Measurements from ENCODE around the gene GOLGA6L2. TPM values are rescaled to one million over a fixed set of nuclear protein-coding genes. Genes with fewer than 3 reads are reported as not detected.
A peak's percentile ranks its signal among the peaks of the same experiment; 100 is the strongest.

Gene GOLGA6L2
- total RNA-seq, 4 donors from 2014 or later = not detected

DNA sequence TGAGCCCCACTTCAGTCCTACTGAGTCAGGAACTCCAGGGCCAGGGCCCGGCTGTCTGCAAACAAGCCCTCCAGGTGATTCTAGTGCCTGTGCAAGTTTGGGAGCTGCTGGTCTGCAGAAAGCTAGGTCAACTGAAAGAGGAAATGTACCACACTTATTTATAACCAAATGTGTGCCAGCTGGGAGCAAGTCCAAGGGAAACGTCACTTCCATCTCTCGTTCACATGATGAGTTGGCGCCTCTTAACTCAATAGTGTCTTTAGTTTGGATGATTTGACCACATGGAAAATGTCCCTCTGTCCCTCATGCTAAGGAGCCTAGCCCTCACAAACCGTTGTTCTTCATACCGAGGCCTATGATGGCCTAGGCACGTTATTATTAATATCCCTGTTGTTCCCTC lies 49.3 kb downstream of the GOLGA6L2 start:
- 78% methylated on average over 7 of the region's 7 CpGs for WGBS
- TF ChIP-seq, protein P1, sequence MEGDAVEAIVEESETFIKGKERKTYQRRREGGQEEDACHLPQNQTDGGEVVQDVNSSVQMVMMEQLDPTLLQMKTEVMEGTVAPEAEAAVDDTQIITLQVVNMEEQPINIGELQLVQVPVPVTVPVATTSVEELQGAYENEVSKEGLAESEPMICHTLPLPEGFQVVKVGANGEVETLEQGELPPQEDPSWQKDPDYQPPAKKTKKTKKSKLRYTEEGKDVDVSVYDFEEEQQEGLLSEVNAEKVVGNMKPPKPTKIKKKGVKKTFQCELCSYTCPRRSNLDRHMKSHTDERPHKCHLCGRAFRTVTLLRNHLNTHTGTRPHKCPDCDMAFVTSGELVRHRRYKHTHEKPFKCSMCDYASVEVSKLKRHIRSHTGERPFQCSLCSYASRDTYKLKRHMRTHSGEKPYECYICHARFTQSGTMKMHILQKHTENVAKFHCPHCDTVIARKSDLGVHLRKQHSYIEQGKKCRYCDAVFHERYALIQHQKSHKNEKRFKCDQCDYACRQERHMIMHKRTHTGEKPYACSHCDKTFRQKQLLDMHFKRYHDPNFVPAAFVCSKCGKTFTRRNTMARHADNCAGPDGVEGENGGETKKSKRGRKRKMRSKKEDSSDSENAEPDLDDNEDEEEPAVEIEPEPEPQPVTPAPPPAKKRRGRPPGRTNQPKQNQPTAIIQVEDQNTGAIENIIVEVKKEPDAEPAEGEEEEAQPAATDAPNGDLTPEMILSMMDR (IDR thresholded peaks at IDR 0.05) = no peak
- TF ChIP-seq POLR2AphosphoS5 (IDR thresholded peaks at IDR 0.05) (no peak), EP300 (IDR thresholded peaks at IDR 0.05) (no peak), POLR2A (IDR thresholded peaks at IDR 0.05; ENCODE audit: low read depth) (no peak)

DNA sequence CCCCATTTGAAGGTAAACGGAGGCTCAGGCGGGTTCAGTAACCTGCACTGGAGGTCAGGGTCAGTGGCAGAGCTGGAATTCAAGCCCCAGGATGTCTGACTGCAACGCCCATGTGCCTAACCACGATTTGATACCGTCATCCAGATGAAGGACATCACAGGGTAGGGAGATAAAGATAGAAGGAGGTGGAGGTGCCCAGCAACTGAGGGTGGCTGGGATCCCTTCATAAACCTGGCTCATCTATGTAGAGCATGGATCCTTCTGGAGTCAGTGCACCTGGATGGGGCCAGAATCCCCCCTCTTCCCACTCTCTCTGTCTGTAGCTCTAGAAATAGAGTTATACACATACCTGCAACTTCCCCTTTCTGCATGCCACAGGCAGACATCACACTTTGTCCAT lies 51.2 kb downstream of the GOLGA6L2 start:
- Histone ChIP-seq H3K27me3 (peaks cover 0 to 24% (median 0%) of the 10 kb centered on the region in 4 donors), H3K9me3 (no peaks in the 10 kb centered on the region), H3K36me3 (no peaks in the 10 kb centered on the region), H3K4me3 (no peak overlapping the region), H3K27ac (replicated peaks in 1 of 4) (peak overlapping the region in 3 of 4 donors; percentile 19 to 62 (median 27)), H3K4me1 (no peaks in the 10 kb centered on the region)
- intact Hi-C loops (cut with DNase I) = loop anchor here (10.0 kb wide), 1 partner anchor 49 kb away; the partner anchor contains the start of gene GOLGA6L2
- no peak for DNase-seq (ENCODE audit: extremely low spot score)
- 68% methylated on average over 5 of the region's 5 CpGs for WGBS
- TF ChIP-seq, protein P1 (IDR thresholded peaks at IDR 0.05) = no peak
- no peak for TF ChIP-seq EP300 (IDR thresholded peaks at IDR 0.05)

More for the DNA sequence above, 49.3 kb downstream of the GOLGA6L2 start:
- intact Hi-C loops (cut with DNase I) = loop anchor here (10.0 kb wide), 1 partner anchor 47 kb away; the partner anchor contains the start of gene GOLGA6L2
- H3K9me3 ChIP-seq = no peaks in the 10 kb centered on the region
- no peak overlapping the region for H3K27ac ChIP-seq (replicated peaks in 1 of 4)
- H3K36me3 ChIP-seq = no peaks in the 10 kb centered on the region
- H3K4me3 ChIP-seq = no peak overlapping the region
- no peak for DNase-seq (ENCODE audit: extremely low spot score)
- H3K4me1 ChIP-seq = no peaks in the 10 kb centered on the region
- peaks cover 0 to 20% (median 0%) of the 10 kb centered on the region in 4 donors for H3K27me3 ChIP-seq

DNA sequence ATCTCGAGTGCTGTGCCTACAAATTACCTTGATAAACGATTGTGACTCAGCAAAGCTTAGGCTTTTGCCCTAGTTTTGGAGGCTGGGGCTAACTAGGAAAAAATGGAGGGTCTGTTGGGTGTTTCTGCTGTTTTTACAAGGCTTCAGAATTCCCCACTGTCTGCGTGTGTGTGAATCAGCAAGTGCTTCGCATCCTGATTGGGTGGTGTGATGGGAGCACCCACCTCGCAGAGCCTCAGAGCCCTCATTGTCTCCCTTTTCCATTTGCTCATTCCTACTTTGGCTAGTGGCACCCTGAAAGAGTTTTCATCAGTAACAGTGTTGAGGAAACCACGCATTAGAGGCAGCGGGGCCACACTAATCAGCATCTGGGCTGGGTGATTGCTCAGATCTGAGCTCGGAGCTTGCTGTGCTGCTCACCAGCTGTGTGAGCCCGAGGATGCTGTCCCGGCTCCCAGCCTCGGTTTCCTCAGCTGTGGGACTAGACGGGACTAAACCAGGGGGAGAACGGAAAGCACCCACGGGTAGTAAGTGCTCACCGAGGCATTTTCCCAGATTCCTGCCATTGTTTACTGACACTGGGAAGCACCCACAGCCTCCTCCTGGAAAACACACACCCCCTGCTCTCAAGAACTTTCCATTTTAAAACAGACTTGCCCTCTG lies 51.9 kb downstream of the GOLGA6L2 start:
- Histone ChIP-seq H3K27me3 (peaks cover 0 to 24% (median 0%) of the 10 kb centered on the region in 4 donors), H3K4me3 (no peak overlapping the region), H3K4me1 (no peaks in the 10 kb centered on the region), H3K9me3 (no peaks in the 10 kb centered on the region), H3K36me3 (no peaks in the 10 kb centered on the region), H3K27ac (replicated peaks in 1 of 4) (peak overlapping the region; percentile 19 to 62 (median 32))
- intact Hi-C loops (cut with DNase I) = loop anchor here (10.0 kb wide), 1 partner anchor 50 kb away; the partner anchor contains the start of gene GOLGA6L2
- 59% methylated on average over 15 of the region's 15 CpGs for WGBS
- TF ChIP-seq EP300 (IDR thresholded peaks at IDR 0.05) = no peak
- peak in 1 of 2 donors; percentile 46 for TF ChIP-seq POLR2AphosphoS5 (IDR thresholded peaks at IDR 0.05)
- DNase-seq (ENCODE audit: extremely low spot score) = no peak

Other genes starting within 250 kb of the GOLGA6L2 start
- gene GOLGA6L26, start 113.0 kb downstream of the GOLGA6L2 start, total RNA-seq = not detected
- under 1 TPM in 3 of 4 donors, not detected in 1; under 0.01 to 0.17 (median 0.13) TPM for gene GOLGA8S, start 92.5 kb downstream of the GOLGA6L2 start, total RNA-seq
- under 1 TPM in 3 of 4 donors, not detected in 1; 0.42 to 0.65 (median 0.46) TPM for gene MKRN3, start 118.4 kb upstream of the GOLGA6L2 start, total RNA-seq
- under 1 TPM in 2 of 4 donors, not detected in 2; 0.17 to 0.26 TPM for gene MAGEL2, start 200.6 kb upstream of the GOLGA6L2 start, total RNA-seq
- 10 to 100 TPM; 40.7 to 93.4 (median 75.4) TPM for gene NDN, start 240.1 kb upstream of the GOLGA6L2 start, total RNA-seq

All from esophagus muscularis mucosa (tissue), 4 donors.